ENCODE results near the gene AMPH.

AMPH gene

GRCh38 chr7:38462819-38463218 lies 168.4 kb downstream of the AMPH start:
- no peak for DNase-seq (ENCODE audit: low read depth in 2 of 2)

GRCh38 chr7:38461887-38462286 lies 169.3 kb downstream of the AMPH start:
- no peak for DNase-seq (ENCODE audit: low read depth in 2 of 2)

DNA sequence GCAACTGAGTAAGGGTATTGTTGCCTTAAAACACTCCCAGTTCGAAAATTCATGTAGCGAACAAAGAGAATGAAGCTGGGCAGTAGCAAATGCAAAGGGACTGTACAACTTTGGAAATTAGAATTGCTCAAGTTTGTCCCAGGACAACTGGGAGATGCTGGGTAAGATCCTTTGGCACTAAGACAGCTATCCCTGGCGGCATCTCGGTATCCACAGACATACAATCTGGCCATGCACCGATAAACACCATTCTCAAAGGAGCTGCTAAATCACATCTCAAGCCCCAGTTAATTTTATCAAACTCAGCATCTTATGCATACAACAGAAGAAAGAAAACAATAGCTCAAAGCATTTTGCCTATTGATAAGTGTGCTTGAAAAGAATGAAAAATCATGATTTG lies 177.3 kb downstream of the AMPH start:
- DNase-seq (ENCODE audit: low read depth in 2 of 2) = no peak

- no peak for DNase-seq (ENCODE audit: low read depth in 2 of 2)
Observed at GRCh38 chr7:38453168-38453567, 178.0 kb downstream of the AMPH start.

- DNase-seq (ENCODE audit: low read depth in 2 of 2) = no peak
Observed at GRCh38 chr7:38452681-38453108, 178.5 kb downstream of the AMPH start.

DNA sequence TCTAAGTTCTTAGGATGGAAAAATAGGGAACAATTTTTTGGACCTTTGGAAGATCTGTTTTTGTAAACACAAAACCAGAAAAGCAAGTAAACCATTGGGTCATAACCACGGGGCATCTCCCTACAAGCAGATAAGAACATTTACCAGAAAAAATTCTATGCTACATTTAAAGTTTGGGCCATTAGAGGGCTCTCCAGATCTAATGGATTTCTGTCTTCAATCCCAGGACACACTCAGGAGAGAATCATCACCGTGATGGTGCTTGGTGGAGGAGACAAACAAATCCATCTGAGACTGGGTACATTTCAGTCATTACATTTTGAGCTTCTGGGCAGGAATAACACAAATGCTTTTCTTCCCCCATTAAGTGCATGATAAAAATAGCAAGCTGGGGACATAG lies 179.3 kb downstream of the AMPH start:
- DNase-seq (ENCODE audit: low read depth in 2 of 2) = no peak

DNA sequence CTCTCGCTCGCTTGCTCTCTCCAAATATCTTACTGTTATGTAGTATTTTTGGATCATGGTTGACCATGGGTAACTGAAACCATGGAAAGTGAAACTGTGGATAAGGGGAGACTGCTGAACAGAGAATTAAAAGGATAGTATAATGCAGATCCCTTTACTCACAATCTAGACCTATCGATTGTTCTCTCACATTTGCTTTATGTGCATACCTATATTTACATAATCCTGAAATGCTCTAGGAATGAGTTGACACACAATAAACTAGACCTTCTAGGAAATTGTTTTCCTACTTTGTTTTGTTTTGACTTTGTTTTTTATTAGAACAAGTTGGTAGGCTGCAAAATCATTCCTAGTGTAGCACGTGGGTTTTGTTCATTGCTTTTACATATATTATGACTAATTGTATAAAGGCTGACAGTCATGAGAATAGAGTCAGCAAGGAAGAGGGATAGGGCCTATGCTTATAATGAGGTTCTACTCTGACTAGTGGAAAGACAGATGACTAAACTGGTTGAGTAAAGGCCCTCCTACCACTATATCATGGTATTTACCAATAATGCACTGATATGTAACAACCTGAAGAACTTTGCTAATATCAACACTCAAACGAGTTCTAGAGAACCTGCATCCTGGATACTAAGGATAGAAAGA lies 182.5 kb downstream of the AMPH start:
- no peak for DNase-seq (ENCODE audit: low read depth in 2 of 2)

- DNase-seq (ENCODE audit: low read depth in 2 of 2) = no peak
Observed at GRCh38 chr7:38448054-38448453, 183.1 kb downstream of the AMPH start.

DNA sequence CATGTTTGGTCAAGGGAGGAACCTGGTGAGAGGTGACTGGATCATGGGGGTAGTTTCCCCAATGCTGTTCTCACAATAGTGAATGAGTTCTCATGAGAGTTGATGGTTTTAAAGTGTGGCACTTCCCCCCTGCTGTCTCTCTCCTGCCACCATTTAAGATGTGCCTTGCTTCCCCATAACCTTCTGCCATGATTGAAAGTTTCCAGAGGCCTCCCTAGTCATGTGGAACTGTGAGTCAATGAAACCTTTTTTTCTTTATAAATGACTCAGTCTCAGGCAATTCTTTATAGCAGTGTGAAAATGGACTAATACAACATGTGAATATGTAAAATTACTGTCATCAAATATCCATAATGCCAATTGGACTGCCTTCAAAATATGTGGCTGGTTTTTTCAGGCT lies 192.2 kb downstream of the AMPH start:
- no peak for DNase-seq (ENCODE audit: low read depth in 2 of 2)

GRCh38 chr7:38432671-38433070 lies 198.5 kb downstream of the AMPH start:
- DNase-seq (ENCODE audit: low read depth in 2 of 2) = no peak

DNA sequence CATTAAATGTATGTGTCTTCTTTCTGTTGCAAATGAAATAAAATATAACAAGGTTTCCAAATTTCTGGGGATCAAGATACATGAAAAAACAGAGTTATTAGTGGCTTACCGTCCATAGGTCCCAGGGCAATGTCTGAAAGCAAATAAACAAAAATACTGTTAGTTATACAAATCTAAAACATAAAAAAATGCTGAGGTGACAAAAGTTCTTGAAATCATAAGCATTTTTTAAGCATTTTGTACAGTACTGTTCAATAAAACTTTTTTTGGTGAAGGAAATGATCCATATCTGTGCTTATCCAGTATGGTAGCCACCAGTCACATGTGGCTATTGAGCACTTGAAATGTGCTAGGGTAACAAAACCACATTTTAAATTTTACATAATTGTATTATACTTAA lies 199.1 kb downstream of the AMPH start:
- DNase-seq (ENCODE audit: low read depth in 2 of 2) = no peak

- DNase-seq (ENCODE audit: low read depth in 2 of 2) = no peak
Observed at GRCh38 chr7:38429057-38429456, 202.1 kb downstream of the AMPH start.

DNA sequence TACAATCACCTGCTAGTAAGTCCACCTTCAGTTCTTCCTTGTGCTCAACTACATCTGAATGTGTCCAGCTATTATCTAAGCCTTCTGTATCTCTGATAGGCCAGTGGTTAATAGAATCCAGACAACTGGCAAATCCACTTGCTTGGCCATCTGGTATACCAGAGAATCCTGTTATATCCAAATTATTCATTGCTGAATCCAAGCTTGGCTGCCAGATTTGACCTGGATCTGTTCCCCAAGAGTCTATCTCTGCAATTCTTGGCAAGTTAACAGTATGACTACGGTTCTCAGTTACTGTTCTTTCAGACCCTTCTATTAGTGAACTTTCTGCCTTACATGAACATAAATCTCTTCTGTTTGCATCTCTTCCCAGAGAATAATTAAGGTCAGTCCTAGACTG lies 203.1 kb downstream of the AMPH start:
- no peak for DNase-seq (ENCODE audit: low read depth in 2 of 2)

DNA sequence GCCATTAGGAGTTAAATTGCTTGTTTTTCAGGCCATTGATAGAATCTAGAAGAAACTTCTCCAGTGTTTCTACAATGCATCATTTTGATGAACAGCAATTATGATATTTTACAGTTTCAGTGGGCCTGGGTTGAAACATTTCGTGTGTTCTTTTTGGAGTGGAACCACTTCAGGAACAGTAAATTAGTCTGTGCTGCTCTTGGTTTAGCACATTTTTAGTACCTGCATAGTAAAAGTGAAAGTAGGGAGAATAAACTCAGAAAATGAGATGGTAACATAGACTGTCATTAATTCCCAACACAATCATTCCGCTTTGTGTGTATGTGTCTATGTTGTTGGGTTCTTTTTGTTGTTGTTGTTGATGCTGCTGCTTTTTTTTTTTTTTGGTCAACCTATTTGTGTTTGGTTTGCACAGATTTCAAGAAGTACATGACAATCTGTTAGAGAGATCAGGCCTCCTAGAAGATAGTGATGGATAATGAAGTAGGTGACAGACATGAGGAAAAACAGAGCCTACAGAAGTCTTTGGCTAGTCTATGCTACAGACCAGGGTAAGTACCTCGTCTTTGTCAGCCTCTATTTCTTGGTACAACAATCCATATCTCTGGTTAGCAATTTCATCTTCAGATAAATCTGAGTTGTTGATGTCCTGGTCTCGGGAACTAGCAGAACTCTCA lies 203.8 kb downstream of the AMPH start:
- DNase-seq (ENCODE audit: low read depth in 2 of 2) = no peak

DNA sequence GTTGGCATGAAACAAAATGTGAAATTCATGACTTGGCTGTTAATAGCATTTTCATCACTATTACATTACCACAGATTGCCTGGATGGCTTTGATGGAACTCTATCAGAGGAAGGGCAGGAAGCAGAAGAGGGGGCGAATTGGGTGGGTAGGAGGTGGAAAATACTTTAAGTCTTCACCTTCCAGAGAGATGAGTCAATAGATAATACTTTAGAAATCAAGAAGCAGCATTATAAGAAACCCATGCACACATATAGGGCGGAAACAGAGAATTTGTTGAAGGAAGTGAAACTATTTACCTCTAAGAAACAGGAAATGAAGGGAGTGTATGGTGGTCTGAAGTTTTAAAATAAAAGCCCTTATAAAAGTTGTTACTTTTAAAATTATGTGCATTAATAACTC lies 205.7 kb downstream of the AMPH start:
- no peak for DNase-seq (ENCODE audit: low read depth in 2 of 2)

- DNase-seq (ENCODE audit: low read depth in 2 of 2) = no peak
Observed at GRCh38 chr7:38424750-38425463, 206.3 kb downstream of the AMPH start.

DNA sequence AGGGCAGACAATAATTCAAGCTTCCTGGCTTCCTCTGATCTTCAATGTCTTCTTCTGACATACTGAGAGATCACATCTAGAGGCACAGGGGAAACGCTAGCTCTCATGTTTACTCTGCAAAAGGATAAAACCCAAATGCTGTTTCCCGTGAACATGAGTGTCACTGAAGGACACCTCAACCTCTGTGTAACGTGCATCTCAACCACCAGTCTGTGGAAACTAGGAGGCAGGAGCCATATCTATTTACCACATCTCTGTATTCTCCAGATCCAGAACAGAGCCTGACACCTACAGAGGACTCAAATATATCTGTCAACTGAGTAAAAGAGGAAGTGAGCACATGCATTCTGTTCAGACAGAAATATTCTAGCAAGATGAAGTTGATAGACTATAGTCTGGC lies 217.4 kb downstream of the AMPH start:
- no peak for DNase-seq (ENCODE audit: low read depth in 2 of 2)

DNA sequence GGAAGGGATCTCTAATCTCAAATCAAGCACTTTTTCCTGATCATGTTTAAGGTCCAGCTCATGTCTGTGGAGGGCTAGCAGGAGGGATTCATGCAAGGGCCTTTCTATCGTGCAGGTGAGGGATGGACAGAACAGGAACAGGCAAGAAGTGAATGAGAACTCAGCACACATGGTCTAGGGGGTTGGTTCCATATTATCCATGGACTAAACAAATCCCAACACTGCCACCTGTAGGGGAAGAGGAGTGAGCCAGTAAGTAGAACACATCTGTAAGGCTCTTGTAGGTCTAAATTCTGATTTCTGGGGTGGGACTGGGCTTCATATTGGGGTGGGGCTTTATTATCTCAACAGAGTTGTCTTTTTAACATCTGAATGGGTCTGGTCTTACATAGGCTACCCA lies 219.8 kb downstream of the AMPH start:
- no peak for DNase-seq (ENCODE audit: low read depth in 2 of 2)

- no peak for DNase-seq (ENCODE audit: low read depth in 2 of 2)
Observed at GRCh38 chr7:38410056-38410455, 221.1 kb downstream of the AMPH start.

DNA sequence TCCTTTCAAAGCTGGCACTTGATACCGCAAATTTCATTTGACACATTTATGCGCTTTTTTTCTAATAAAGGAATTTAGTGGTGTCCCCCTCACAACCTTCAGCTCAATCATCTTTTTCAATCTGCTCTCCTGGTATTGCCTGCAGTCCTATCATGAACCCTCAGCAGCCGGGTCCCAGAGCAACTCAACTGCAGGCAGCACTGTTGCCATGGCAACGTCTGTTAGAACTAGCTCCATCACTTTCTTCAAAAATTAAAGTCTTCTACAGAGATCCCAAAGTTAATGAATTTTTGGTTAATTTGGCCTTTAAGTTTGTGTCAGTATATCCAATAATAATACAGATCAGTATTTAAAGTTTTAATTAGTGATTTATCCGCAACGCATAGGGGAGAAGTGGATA lies 221.6 kb downstream of the AMPH start:
- no peak for DNase-seq (ENCODE audit: low read depth in 2 of 2)

DNA sequence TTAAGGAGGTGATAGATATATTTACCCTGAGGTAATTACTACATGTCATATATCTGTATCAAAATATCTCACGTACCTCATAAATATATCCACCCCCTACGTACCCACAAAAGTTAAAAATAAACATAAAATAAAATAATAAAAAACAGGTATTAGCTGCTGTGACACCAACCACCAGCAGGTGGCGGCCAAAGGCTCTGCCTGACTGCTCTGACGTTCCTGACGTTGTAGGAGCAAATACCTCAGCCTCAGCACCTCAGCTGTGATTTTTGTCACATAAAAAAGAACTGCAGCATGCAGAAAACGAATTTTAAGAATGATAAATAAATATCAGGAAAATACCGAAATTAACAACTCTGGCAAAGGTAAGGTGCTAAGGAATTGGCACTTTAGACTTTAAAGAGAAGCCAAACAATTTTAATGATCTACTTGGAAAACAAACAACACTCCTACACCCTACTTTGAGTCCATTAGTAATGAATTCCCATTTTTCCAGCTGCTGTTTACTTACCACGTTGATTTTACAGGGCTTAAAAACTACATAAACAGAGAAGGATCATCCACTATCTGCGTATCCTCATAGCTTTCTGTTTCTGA lies 232.3 kb downstream of the AMPH start:
- no peak for DNase-seq (ENCODE audit: low read depth in 2 of 2)

DNA sequence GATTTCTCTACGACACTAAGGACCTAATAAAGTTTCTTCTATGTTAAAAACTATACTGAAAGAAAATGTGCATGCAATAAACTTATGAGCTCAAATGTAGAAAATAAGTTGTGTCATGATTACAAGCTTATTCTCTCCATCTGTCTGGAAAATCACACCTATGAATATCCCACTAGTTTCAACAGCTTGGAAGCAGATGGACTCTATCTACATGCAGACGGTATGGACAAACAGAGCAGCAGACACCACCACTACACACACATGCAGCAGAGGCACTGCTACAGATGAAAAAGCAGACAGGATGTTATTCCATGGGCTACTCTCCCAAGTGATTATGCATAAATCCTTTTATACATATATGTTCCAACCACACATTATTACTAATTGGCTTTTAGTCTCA lies 234.3 kb downstream of the AMPH start:
- no peak for DNase-seq (ENCODE audit: low read depth in 2 of 2)

Data from stimulated activated CD8-positive, alpha-beta memory T cell treated with anti-CD3 and anti-CD28 coated beads, Interleukin-15, amount 100 ng/mL, for 48 hours (primary cell).